Ishikawa (cell line): ENCODE measurements around the gene ATP1A4.

Experiments
- CEBPB ChIP-seq: IDR thresholded peaks from 2 replicates; pipeline ENCODE4 v1.6.1; 2012
- CREB1 ChIP-seq: IDR thresholded peaks from 2 replicates; pipeline ENCODE4 v1.6.1; 2012; ENCODE audit warnings: low read depth
- EGR1 ChIP-seq: IDR thresholded peaks from 2 replicates; pipeline ENCODE4 v1.6.1; 2012
- FOXM1 ChIP-seq: IDR thresholded peaks from 2 replicates; pipeline ENCODE4 v1.6.1; 2012; ENCODE audit warnings: low read depth, borderline replicate concordance
- NFIC ChIP-seq: IDR thresholded peaks from 2 replicates; pipeline ENCODE4 v1.6.1; 2012
- RAD21 ChIP-seq: IDR thresholded peaks from 2 replicates; pipeline ENCODE4 v1.6.1; 2012; ENCODE audit warnings: low read depth
- TCF12 ChIP-seq: IDR thresholded peaks from 2 replicates; pipeline ENCODE4 v1.6.1; 2012; ENCODE audit warnings: low read depth
- TEAD4 ChIP-seq: IDR thresholded peaks from 2 replicates; pipeline ENCODE4 v1.6.1; 2012
- TF ChIP-seq, protein P1 (sequence below): IDR thresholded peaks from 2 replicates; pipeline ENCODE4 v1.6.1; 2012

DNA sequence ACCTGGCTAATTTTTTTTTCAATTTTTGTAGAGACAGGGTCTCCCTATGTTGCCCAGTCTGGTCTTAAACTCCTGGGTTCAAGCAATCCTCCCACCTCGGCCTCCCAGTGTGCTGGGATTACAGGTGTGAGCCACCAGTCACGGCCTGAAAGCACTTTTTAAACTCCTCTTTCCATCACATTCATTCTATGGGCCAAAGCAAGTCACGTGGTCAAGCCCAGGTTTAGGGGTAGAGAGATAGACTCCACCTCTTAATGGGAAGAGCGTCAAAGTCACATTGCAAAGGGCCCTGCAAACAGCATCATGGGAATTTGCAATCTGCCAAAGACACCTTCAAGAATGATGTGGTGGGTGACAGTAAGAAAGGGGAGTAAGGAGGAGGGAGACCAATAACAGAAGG is 7.1 kb downstream of the ATP1A4 start:
- no peak for TF ChIP-seq RAD21
- TF ChIP-seq NFIC: no peak
- TF ChIP-seq CEBPB: no peak
- no peak for TF ChIP-seq CREB1
- TF ChIP-seq TCF12: no peak
- TF ChIP-seq, protein P1, sequence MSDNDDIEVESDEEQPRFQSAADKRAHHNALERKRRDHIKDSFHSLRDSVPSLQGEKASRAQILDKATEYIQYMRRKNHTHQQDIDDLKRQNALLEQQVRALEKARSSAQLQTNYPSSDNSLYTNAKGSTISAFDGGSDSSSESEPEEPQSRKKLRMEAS: no peak
- no peak for TF ChIP-seq EGR1
- TF ChIP-seq FOXM1: no peak
- TF ChIP-seq TEAD4: no peak
